ENCODE data around the gene RANBP17. TPM values are rescaled to one million over a fixed set of nuclear protein-coding genes. Genes with fewer than 3 reads are reported as not detected.
A peak's percentile ranks its signal among the peaks of the same experiment; 100 is the strongest.

RANBP17 gene
- total and polyA plus RNA-seq, 8 donors = 3.5 to 11.3 (median 7.9) TPM

DNA sequence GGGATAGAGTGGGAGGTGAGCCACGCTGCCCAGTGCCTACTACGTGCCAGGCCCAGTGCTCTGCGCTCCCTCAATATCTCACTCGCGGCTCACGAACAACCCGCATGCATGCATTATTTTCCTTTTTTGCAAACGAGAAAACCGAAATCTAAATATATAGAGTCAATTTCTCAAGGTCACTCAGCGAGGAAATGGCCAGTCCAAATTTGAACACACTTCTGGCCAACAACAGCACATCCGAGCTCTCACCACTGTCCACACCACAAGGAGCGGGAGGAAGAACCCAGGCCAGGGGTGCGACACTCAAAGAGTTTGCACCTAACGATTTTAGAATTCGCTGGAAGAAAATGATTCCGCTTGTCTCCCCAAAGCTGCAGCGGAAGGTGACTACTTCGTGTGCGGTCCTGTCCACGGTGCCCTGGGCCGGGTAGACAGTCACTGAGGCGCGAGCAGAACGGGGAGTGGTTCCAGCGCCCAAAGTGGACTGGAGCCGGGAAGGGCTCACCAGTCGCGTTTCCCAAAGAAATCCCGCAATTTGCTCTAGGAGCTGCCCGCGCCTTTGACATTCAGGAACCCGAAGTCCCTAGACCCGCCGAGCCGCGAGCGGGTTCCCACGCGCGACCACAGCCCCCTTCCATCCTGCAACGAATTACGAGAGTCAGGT is 446.1 kb downstream of the RANBP17 start:
- intact Hi-C loops (cut with DNase I) = no loop called here
- FAIRE-seq (no peak), DNase-seq (no peak), ATAC-seq (no peak)
- H3K27me3 ChIP-seq = peaks cover 0 to 67% (median 27%) of the 10 kb centered on the region in 4 donors
- H3K4me1 ChIP-seq = peaks cover 0 to 11% (median 6%) of the 10 kb centered on the region in 3 donors
- H3K36me3 ChIP-seq = no peaks in the 10 kb centered on the region
- H3K4me3 ChIP-seq = no peak overlapping the region
- 16 to 22% methylated on average over 42 of the region's 42 CpGs for WGBS, 2 donors
- H3K27ac ChIP-seq = no peak overlapping the region
- TF ChIP-seq, protein P1, sequence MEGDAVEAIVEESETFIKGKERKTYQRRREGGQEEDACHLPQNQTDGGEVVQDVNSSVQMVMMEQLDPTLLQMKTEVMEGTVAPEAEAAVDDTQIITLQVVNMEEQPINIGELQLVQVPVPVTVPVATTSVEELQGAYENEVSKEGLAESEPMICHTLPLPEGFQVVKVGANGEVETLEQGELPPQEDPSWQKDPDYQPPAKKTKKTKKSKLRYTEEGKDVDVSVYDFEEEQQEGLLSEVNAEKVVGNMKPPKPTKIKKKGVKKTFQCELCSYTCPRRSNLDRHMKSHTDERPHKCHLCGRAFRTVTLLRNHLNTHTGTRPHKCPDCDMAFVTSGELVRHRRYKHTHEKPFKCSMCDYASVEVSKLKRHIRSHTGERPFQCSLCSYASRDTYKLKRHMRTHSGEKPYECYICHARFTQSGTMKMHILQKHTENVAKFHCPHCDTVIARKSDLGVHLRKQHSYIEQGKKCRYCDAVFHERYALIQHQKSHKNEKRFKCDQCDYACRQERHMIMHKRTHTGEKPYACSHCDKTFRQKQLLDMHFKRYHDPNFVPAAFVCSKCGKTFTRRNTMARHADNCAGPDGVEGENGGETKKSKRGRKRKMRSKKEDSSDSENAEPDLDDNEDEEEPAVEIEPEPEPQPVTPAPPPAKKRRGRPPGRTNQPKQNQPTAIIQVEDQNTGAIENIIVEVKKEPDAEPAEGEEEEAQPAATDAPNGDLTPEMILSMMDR (IDR thresholded peaks at IDR 0.05) = no peak
- no peaks in the 10 kb centered on the region for H3K9me3 ChIP-seq

DNA sequence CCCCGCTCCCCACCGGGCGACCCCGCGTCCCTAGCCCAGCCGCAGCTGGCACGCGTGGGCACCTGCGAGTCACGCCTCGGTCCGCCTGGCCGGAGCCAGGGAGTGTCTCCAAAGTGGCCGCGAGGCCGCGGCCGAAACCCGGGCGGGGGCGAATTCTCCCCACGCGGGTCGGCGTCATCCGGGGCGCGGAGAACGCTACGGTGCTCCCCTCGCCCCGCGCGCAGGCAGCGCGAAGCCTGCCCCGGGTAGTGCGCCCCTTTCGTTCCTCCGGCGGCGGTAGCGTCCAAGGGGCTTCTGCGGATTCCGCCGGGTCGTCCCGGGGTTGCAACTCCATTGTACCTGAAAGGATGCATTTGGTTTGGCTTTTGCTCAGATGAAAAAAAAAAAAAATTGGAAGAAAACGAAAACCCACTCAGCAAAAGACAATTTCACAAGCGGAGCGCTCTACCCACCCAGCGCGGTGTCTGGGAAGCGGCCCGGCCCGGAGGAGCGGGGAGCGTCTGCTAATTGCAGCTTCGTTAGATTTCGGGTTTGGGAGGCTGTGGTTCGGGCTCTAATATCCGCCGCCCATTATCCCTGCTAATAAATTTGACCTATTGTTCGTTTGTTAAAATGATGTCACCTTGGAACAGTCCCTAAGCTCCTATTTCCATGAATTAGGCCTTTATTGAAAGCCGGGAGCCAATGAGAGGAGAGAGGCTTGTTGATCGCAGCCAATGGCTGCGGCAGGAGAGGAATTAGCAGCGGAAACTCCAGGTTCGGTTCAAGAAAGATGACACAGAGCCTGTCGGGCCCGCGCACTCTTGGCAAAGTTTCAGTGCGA is 446.8 kb downstream of the RANBP17 start, which contains the start of gene TLX3:
Gene TLX3, plus strand, starts transcription at position 796 of the 823 bp plus-strand sequence. CDS start 118 bp downstream, outside the sequence.
- H3K9me3 ChIP-seq = no peaks in the 10 kb centered on the region
- no peak within 1 kb of the TSS for H3K27ac ChIP-seq
- H3K4me3 ChIP-seq = no peak within 1 kb of the TSS
- intact Hi-C loops (cut with DNase I) = no loop called here
- DNase-seq (no peak), FAIRE-seq (no peak), ATAC-seq (no peak)
- TF ChIP-seq, protein P1 (IDR thresholded peaks at IDR 0.05) = no peak
- no peaks in the 10 kb centered on the region for H3K36me3 ChIP-seq
- 6 to 9% methylated on average over 73 of the region's 73 CpGs for WGBS, 2 donors
- peaks cover 0 to 71% (median 29%) of the 10 kb centered on the region in 4 donors for H3K27me3 ChIP-seq
- peaks cover 0 to 11% (median 6%) of the 10 kb centered on the region in 3 donors for H3K4me1 ChIP-seq

DNA sequence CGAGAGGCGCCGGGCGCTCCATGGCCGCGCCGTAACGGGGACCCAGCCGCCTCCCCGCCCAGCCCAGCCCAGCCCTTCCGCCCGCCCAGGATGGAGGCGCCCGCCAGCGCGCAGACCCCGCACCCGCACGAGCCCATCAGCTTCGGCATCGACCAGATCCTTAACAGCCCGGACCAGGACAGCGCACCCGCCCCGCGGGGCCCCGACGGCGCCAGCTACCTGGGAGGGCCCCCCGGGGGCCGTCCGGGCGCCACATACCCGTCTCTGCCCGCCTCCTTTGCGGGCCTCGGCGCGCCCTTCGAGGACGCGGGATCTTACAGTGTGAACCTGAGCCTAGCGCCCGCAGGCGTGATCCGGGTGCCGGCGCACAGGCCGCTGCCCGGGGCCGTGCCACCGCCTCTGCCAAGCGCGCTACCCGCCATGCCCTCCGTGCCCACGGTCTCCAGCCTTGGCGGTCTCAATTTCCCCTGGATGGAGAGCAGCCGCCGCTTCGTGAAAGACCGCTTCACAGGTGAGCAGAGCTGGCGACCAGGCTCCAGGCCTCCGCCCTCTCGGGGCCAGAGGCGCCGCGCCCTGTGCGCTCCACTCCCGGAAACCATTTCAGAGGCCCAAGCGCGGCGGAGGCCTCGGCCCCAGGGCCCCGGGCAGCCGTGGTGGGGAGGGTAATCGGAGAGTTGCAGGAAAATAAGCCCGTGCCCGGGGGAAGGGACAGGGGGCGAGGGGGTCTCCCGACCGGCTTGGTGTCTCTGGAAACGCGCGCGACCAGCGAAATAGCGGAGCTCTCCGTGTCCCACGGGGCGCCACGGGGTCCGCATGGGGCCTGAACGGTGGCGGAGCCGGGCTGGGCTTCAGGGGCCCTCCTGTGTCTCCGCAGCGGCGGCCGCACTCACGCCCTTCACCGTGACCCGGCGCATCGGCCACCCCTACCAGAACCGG is 447.7 kb downstream of the RANBP17 start:
- TF ChIP-seq, protein P1 (IDR thresholded peaks at IDR 0.05) = no peak
- H3K9me3 ChIP-seq = no peaks in the 10 kb centered on the region
- H3K27me3 ChIP-seq = peaks cover 0 to 73% (median 31%) of the 10 kb centered on the region in 4 donors
- no peak overlapping the region for H3K27ac ChIP-seq
- FAIRE-seq = no peak
- H3K4me3 ChIP-seq = no peak overlapping the region
- no peaks in the 10 kb centered on the region for H3K36me3 ChIP-seq
- DNase-seq = peak in 1 of 6 donors; percentile 63
- H3K4me1 ChIP-seq = peaks cover 0 to 11% (median 6%) of the 10 kb centered on the region in 3 donors
- intact Hi-C loops (cut with DNase I) = no loop called here
- 7% methylated on average over 96 to 106 of the region's 106 CpGs for WGBS, 2 donors
- no peak for ATAC-seq

DNA sequence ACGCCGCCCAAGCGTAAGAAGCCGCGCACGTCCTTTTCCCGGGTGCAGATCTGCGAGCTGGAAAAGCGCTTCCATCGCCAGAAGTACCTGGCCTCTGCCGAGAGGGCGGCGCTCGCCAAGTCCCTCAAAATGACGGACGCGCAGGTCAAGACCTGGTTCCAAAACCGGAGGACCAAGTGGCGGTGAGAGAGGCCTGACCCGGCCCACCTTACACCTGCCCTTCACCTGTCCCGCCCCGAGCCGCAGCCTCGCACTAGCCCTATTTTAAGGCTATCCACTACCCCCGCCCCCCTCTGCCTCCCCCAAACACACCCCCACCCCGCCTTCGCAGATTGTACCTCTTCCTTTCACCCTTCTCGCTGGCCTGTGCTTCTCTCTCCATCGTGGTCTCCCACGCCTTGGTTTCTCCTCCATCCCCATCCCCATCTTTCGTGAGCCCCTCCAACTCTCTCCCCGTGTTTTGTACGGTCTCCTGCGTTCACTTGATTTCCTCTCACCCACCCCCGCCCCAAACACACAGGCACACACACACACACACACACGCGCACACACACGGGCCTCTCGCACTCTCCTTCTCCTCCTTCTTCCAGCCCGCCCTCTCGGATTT is 448.5 kb downstream of the RANBP17 start:
- Histone ChIP-seq H3K4me3 (no peak overlapping the region), H3K9me3 (no peaks in the 10 kb centered on the region), H3K27ac (no peak overlapping the region), H3K27me3 (peaks cover 0 to 78% (median 37%) of the 10 kb centered on the region in 4 donors), H3K4me1 (peaks cover 0 to 16% (median 6%) of the 10 kb centered on the region in 3 donors), H3K36me3 (no peaks in the 10 kb centered on the region)
- peak in 2 of 4 donors; percentile 35 to 40 for ATAC-seq
- DNase-seq = peak in 2 of 6 donors; percentile 65 to 77
- 4 to 8% methylated on average over 36 to 41 of the region's 41 CpGs for WGBS, 2 donors
- TF ChIP-seq, protein P1 (IDR thresholded peaks at IDR 0.05) = peak in 2 of 4 donors; percentile 7 to 10
- no peak for FAIRE-seq
- intact Hi-C loops (cut with DNase I) = no loop called here

Data from pancreas (tissue), 10 donors.